Stomach (tissue), 9 donors: ENCODE data around the gene IGF2BP1. TPM values are rescaled to one million over a fixed set of nuclear protein-coding genes. Genes with fewer than 3 reads are reported as not detected.
A peak's percentile ranks its signal among the peaks of the same experiment; 100 is the strongest.

Experiments used
- DNase-seq, 2 donors: peaks; one replicate each; pipeline versions ENCODE4 v3.0.0 to v3.0.0-alpha.2; 2013 to 2019
- H3K27ac ChIP-seq, 5 donors: fragments of 200-600 bp in 4 of 5; sonication (generic) in 4 of 5; one replicate each; pipeline ENCODE4 v1.5.1; 2013 to 2019; ENCODE audit warnings: mild to moderate bottlenecking in 1 of 5, moderate library complexity in 1 of 5
- H3K27me3 ChIP-seq, 3 donors: fragments of 200-600 bp; sonication (generic); one replicate each; pipeline ENCODE4 v1.5.1; 2017 to 2019; ENCODE audit warnings: mixed run types in 1 of 3
- H3K36me3 ChIP-seq, 4 donors: fragments of 200-600 bp; sonication (generic); 1 replicate in 3 of 4; 2 replicates in 1 of 4; pipeline ENCODE4 v1.5.1; 2016 to 2019
- H3K4me1 ChIP-seq, 4 donors: fragments of 200-600 bp; sonication (generic); one replicate each; pipeline ENCODE4 v1.5.1; 2016 to 2019
- H3K4me3 ChIP-seq, 4 donors: fragments of 200-600 bp; sonication (generic) in 3 of 4; one replicate each; pipeline ENCODE4 v1.5.1; 2016 to 2019; ENCODE audit warnings: mild to moderate bottlenecking in 1 of 4
- H3K9me3 ChIP-seq, 4 donors: fragments of 200-600 bp; sonication (generic); one replicate each; pipeline ENCODE4 v1.5.1; 2016 to 2019
- EP300 ChIP-seq: sonication (generic); formaldehyde crosslinking; IDR thresholded peaks from one replicate; pipeline ENCODE4 v1.6.1; 2017; ENCODE audit warnings: antibody characterized with exemption
- POLR2A ChIP-seq, 4 donors: fragments of 450-650 bp; IDR thresholded peaks; one replicate each; pipeline ENCODE4 v1.6.1; 2016; ENCODE audit warnings: antibody characterized with exemption in 4 of 4, control low read depth in 2 of 4, mild to moderate bottlenecking in 1 of 4, moderate library complexity in 1 of 4
- POLR2AphosphoS5 ChIP-seq, 3 donors: sonication (generic); formaldehyde crosslinking; IDR thresholded peaks; one replicate each; pipeline ENCODE4 v1.6.1; 2016; ENCODE audit warnings: antibody characterized with exemption in 3 of 3
- WGBS, 5 donors: extraction: QIAGEN DNeasy Blood & Tissue Kit in 3 of 5; methylation state at CpG; one replicate each; pipeline versions ENCODE4 v1.1.5 to v1.1.7; 2013 to 2018; 5-methylcytosine and 5-hydroxymethylcytosine counted together
- intact Hi-C: fragments of 100-400 bp; cut with DNase I; formaldehyde crosslinking; loops from one replicate; pipeline ENCODE4 v1.15.1; 2023; ENCODE audit warnings: low total_unique reads
- polyA plus RNA-seq, 3 donors: library from polyadenylated mRNA; stranded (reverse); fragments of 200-250 nt; gene quantifications; one replicate each; pipeline ENCODE4 v1.2.3, GENCODE V29; 2013
- total RNA-seq, 5 donors: library from RNA; depleted of rRNA; stranded (reverse); fragments of >200 nt; gene quantifications; one replicate each; pipeline versions ENCODE4 v1.1.0 to v1.2.3, GENCODE V29; 2014 to 2016
- TF ChIP-seq, protein P1 (sequence below), 7 experiments: fragments of 450-650 bp in 4 of 7; fragments of 200-600 bp in 3 of 7; sonication (generic) in 3 of 7; IDR thresholded peaks; one replicate each; pipeline ENCODE4 v1.5.1; 2016 to 2019; ENCODE audit warnings: antibody characterized with exemption in 7 of 7, control low read depth in 2 of 7, mild to moderate bottlenecking in 1 of 7
- donor health status: healthy with polysubstance abuse.
- donor health status: Bipolar disorder and iron deficiency.
- donor health status: healthy.

The IGF2BP1 gene
- total and polyA plus RNA-seq, 8 donors = under 0.01 to 1.8 TPM; not detected in 6

DNA sequence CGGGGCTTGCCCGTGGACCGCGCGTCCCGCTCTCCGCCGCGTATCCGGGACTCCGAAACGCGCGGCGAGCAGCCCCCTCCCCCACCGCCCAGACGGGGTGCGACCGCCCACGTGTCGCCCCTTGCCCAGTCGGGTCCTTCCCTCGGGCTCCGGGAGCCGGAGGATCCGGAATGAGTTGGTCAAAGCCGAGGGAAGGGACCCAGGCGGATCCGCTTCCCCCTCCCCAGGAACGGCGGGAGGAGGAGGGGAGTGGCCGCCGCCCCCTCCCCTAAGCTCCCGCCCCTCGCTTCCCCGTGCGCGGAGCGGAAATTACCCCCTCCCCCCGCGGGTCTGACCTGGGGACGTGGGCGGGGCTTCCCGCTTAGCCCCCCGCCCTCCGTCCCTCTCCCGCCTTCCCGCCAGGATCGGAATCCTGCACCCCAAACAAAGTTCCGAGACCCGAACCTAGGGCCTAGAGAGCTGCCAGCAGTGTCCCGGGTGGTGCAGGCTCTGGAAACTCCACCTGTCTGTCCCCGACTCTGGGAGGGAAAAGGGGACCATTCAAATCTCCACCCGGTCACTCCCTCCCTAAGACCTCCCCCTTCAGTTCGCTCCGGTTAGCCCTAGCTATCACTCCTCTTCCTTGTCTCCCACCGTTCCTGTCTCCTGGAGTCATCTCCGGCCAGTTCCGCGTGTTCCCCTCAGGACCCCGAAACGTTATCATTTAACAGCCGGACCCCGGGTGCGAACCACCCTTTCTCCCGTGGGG lies 1.0 kb upstream of the IGF2BP1 start:
- intact Hi-C loops = no loop called here
- Histone ChIP-seq H3K27ac (no peak overlapping the region), H3K9me3 (peaks cover 0 to 7% (median 0%) of the 10 kb centered on the region in 4 donors), H3K27me3 (peaks cover 42 to 100% (median 97%) of the 10 kb centered on the region in 3 donors), H3K36me3 (no peaks in the 10 kb centered on the region), H3K4me3 (peak overlapping the region in 1 of 4 donors; percentile 40), H3K4me1 (peaks cover 21 to 36% (median 30%) of the 10 kb centered on the region in 4 donors)
- DNase-seq = peak in 1 of 2 donors; percentile 83
- whole genome bisulfite sequencing, 5 donors = 3 to 12% (median 6%) methylated on average over 19 to 66 of the region's 66 CpGs
- TF ChIP-seq POLR2AphosphoS5 (IDR thresholded peaks at IDR 0.05) (no peak), POLR2A (IDR thresholded peaks at IDR 0.05) (no peak), EP300 (no peak)
- TF ChIP-seq, protein P1, sequence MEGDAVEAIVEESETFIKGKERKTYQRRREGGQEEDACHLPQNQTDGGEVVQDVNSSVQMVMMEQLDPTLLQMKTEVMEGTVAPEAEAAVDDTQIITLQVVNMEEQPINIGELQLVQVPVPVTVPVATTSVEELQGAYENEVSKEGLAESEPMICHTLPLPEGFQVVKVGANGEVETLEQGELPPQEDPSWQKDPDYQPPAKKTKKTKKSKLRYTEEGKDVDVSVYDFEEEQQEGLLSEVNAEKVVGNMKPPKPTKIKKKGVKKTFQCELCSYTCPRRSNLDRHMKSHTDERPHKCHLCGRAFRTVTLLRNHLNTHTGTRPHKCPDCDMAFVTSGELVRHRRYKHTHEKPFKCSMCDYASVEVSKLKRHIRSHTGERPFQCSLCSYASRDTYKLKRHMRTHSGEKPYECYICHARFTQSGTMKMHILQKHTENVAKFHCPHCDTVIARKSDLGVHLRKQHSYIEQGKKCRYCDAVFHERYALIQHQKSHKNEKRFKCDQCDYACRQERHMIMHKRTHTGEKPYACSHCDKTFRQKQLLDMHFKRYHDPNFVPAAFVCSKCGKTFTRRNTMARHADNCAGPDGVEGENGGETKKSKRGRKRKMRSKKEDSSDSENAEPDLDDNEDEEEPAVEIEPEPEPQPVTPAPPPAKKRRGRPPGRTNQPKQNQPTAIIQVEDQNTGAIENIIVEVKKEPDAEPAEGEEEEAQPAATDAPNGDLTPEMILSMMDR (IDR thresholded peaks at IDR 0.05) = no peak

GRCh38 chr17:48996722-48997102 lies 473 bp upstream of the IGF2BP1 start:
- TF ChIP-seq EP300 (no peak), POLR2A (IDR thresholded peaks at IDR 0.05) (no peak), POLR2AphosphoS5 (IDR thresholded peaks at IDR 0.05) (no peak)
- TF ChIP-seq, protein P1 (IDR thresholded peaks at IDR 0.05) = no peak
- Histone ChIP-seq H3K27ac (no peak overlapping the region), H3K27me3 (peaks cover 42 to 100% (median 96%) of the 10 kb centered on the region in 3 donors), H3K4me3 (peak overlapping the region in 2 of 4 donors; percentile 34 to 40), H3K36me3 (no peaks in the 10 kb centered on the region), H3K4me1 (peaks cover 21 to 36% (median 30%) of the 10 kb centered on the region in 4 donors), H3K9me3 (peaks cover 0 to 7% (median 0%) of the 10 kb centered on the region in 4 donors)
- DNase-seq = no peak
- WGBS, 5 donors = 4 to 7% (median 6%) methylated on average over 16 to 23 of the region's 23 CpGs
- intact Hi-C loops = no loop called here

DNA sequence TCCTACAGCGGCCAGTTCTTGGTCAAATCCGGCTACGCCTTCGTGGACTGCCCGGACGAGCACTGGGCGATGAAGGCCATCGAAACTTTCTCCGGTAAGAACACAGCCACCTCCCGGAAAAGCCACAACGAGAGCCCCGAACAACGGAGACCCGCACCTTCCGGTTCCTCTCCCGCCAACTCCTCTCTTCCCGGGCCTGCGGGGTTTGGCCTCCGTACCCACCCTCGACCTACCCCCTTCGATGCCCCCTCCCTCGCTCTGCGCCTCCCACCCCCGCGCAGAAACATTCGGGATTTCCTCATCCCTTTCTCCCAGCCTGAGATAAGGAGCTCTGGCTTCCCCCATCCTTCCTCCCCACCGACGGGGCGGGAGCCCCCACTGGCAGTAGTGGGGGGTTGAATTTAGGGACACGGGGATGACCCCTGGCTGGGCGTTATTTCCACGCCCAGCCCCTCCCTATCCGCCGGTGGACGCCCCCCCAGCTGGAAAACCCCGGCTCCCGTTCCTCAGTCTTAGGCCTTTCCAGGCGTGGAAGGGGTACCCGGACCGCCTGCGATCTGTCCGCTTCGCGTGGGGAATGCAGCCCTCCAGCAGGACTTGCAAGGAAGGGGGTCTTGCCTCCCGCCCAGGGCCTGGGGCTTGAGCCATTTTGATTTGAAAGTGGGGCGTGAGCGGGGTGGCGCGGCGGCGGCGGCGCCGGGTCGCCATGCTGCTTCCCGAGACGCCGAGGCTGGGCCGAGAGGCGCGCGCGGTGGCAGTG lies 822 bp downstream of the IGF2BP1 start:
- Histone ChIP-seq H3K4me3 (peak overlapping the region in 3 of 4 donors; percentile 12 to 40 (median 34)), H3K36me3 (no peaks in the 10 kb centered on the region), H3K4me1 (peaks cover 21 to 36% (median 30%) of the 10 kb centered on the region in 4 donors), H3K9me3 (peaks cover 0 to 7% (median 0%) of the 10 kb centered on the region in 4 donors), H3K27me3 (peaks cover 42 to 100% (median 97%) of the 10 kb centered on the region in 3 donors), H3K27ac (no peak overlapping the region)
- intact Hi-C loops = no loop called here
- DNase-seq = peak in 1 of 2 donors; percentile 72
- 3 to 7% (median 4%) methylated on average over 34 to 63 of the region's 63 CpGs for WGBS, 5 donors
- TF ChIP-seq POLR2A (IDR thresholded peaks at IDR 0.05) (no peak), EP300 (no peak)

DNA sequence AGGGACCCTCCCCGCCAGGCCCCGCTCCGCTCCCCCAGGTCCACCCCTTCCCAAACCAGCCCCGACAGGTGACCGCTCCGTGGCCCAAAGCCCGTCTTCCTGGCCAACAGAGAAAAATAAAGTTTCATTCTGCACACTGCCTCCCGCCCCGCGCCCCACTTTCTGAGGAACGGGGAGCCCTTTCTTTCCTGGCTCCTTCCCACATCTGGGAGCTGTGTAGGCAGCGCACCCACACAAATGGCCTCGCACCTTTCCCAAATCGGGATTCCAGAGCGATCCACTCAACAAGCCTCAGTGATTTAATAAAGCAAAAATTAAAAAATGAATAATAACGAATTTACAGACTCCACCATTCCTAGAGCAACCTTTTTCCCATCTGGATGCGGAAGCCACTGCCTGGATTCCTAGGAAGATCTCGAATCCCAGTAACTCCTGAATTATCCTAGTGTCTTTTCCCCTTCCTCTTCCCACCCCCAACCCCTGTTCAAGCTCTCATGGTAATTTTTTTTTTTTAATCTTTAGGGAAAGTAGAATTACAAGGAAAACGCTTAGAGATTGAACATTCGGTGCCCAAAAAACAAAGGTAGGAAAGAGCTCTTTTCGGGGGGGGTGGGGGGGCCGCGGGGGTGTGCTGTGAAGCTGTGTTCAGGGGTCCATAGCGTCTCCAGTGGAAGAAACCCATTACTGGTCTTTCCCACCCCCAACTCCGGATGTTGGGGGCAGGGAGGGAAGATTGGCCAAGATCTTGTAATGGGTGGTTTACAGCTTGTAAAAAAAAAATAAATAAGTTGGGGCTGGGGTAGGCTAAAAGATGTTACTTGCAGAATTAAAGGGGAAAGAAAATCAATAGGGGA lies 1.6 kb downstream of the IGF2BP1 start:
- peaks cover 21 to 38% (median 30%) of the 10 kb centered on the region in 4 donors for H3K4me1 ChIP-seq
- H3K9me3 ChIP-seq = peaks cover 0 to 7% (median 0%) of the 10 kb centered on the region in 4 donors
- H3K4me3 ChIP-seq = peak overlapping the region in 2 of 4 donors; percentile 34 to 40
- no peaks in the 10 kb centered on the region for H3K36me3 ChIP-seq
- peaks cover 48 to 100% (median 97%) of the 10 kb centered on the region in 3 donors for H3K27me3 ChIP-seq
- intact Hi-C loops = no loop called here
- peak in 1 of 2 donors; percentile 69 for DNase-seq
- TF ChIP-seq POLR2AphosphoS5 (IDR thresholded peaks at IDR 0.05) (peak in 1 of 3 donors; percentile 29), EP300 (no peak), POLR2A (IDR thresholded peaks at IDR 0.05) (no peak)
- TF ChIP-seq, protein P1 (IDR thresholded peaks at IDR 0.05) = no peak
- WGBS, 5 donors = 10 to 29% (median 17%) methylated on average over 22 to 25 of the region's 25 CpGs
- H3K27ac ChIP-seq = no peak overlapping the region
